Endothelial cell of umbilical vein (primary cell): ENCODE measurements around the gene UBAC1.

ENCODE experiments used
- EZH2 ChIP-seq: IDR thresholded peaks from 2 replicates; pipeline ENCODE4 v1.6.1; 2012; ENCODE audit warnings: borderline replicate concordance, low read depth, mild to moderate bottlenecking, moderate library complexity, low read length, inconsistent platforms; ENCODE audit not compliant: severe bottlenecking
- FOS ChIP-seq: IDR thresholded peaks from 2 replicates; pipeline ENCODE4 v1.6.1; 2011; ENCODE audit warnings: mild to moderate bottlenecking, low read length, moderate library complexity, borderline replicate concordance; ENCODE audit not compliant: insufficient read depth
- GATA2 ChIP-seq: IDR thresholded peaks from 2 replicates; pipeline ENCODE4 v1.7.0; 2011; ENCODE audit warnings: low read depth, mild to moderate bottlenecking, moderate library complexity, mixed read lengths, low read length; ENCODE audit not compliant: insufficient read length, insufficient read depth
- JUN ChIP-seq: IDR thresholded peaks from 2 replicates; pipeline ENCODE4 v1.6.1; 2011; ENCODE audit warnings: borderline replicate concordance, low read depth; ENCODE audit not compliant: insufficient read length, insufficient read depth
- POLR2A ChIP-seq: IDR thresholded peaks from 2 replicates; pipeline ENCODE4 v1.6.1; 2012; ENCODE audit warnings: low read depth, mild to moderate bottlenecking, control low read depth, low read length
- POLR2AphosphoS5 ChIP-seq: IDR thresholded peaks from 2 replicates; pipeline ENCODE4 v1.6.1; 2012; ENCODE audit warnings: low read depth, mild to moderate bottlenecking, control low read depth, low read length, moderate library complexity; ENCODE audit not compliant: insufficient read depth
- TF ChIP-seq, protein P1 (sequence below), 2 donors: IDR thresholded peaks; 1 replicate in 1 of 2; 2 replicates in 1 of 2; pipeline ENCODE4 v1.5.1; 2011; ENCODE audit warnings: low read length in 2 of 2, mild to moderate bottlenecking in 2 of 2, moderate library complexity in 2 of 2, control low read depth in 1 of 2, inconsistent platforms in 1 of 2, low read depth in 1 of 2; ENCODE audit not compliant: insufficient read depth in 1 of 2; ENCODE audit errors: extremely low read depth in 1 of 2
- TF ChIP-seq, protein P2 (sequence below): IDR thresholded peaks from 2 replicates; pipeline ENCODE4 v1.6.1; 2011; ENCODE audit not compliant: insufficient read depth, insufficient read length

DNA sequence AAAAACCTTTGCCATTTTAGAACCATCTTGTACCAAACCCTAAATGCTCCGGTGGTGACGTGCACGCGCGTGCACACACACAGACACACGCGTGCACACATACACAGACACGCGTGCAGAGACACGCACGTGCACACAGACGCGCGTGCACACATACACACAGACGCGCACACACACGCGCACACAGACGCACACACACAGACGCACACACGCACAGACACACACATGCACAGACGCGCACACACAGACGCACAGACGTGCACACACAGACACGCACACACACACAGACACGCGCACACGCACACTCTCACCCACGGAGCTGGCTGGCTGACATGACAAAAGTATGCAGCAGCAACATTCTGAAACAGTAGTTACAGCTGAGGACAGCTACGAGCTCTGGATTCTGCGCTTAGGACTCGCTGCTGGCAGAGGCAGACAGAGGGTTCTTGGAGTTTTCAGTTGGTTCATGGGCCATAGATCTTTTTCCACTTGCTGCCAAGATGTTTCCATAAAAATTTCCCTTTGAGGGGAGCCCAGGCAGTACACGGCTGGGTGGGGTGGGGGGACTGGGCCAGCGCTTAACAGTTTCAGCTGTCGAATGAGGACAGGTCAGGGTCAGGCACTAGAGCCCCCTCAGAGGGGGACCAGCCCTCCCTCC, 46.2 kb upstream of the UBAC1 start:
- TF ChIP-seq EZH2 (no peak), FOS (no peak), POLR2AphosphoS5 (no peak), POLR2A (no peak), JUN (no peak), GATA2 (no peak)
- TF ChIP-seq, protein P1, sequence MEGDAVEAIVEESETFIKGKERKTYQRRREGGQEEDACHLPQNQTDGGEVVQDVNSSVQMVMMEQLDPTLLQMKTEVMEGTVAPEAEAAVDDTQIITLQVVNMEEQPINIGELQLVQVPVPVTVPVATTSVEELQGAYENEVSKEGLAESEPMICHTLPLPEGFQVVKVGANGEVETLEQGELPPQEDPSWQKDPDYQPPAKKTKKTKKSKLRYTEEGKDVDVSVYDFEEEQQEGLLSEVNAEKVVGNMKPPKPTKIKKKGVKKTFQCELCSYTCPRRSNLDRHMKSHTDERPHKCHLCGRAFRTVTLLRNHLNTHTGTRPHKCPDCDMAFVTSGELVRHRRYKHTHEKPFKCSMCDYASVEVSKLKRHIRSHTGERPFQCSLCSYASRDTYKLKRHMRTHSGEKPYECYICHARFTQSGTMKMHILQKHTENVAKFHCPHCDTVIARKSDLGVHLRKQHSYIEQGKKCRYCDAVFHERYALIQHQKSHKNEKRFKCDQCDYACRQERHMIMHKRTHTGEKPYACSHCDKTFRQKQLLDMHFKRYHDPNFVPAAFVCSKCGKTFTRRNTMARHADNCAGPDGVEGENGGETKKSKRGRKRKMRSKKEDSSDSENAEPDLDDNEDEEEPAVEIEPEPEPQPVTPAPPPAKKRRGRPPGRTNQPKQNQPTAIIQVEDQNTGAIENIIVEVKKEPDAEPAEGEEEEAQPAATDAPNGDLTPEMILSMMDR (IDR thresholded peaks at IDR 0.05; ENCODE audit: extremely low read depth in 1 of 2, insufficient read depth in 1 of 2, low read depth in 1 of 2, low read length in 2 of 2) = no peak
- TF ChIP-seq, protein P2, sequence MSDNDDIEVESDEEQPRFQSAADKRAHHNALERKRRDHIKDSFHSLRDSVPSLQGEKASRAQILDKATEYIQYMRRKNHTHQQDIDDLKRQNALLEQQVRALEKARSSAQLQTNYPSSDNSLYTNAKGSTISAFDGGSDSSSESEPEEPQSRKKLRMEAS = no peak
